HG02938 (cell line): ENCODE measurements around the gene LRRN4CL.
"Not testable (repeated sequence)": the region's sequence is repeated elsewhere in the genome, so short reads cannot be mapped to it uniquely, and the experiment has no call there.

Experiments used
- ATAC-seq: cut with Tn5 transposase; IDR thresholded peaks from one replicate; pipeline ENCODE4 v1.9.1; 2021; ENCODE audit warnings: mild to moderate bottlenecking, moderate library complexity; ENCODE audit not compliant: unreplicated experiment

The LRRN4CL gene

GRCh38 chr11:62710001-62710345, 20.6 kb upstream of the LRRN4CL start:
- ATAC-seq: no peak

- ATAC-seq: peak; percentile 65
Observed at GRCh38 chr11:62709247-62710000, 20.1 kb upstream of the LRRN4CL start.

DNA sequence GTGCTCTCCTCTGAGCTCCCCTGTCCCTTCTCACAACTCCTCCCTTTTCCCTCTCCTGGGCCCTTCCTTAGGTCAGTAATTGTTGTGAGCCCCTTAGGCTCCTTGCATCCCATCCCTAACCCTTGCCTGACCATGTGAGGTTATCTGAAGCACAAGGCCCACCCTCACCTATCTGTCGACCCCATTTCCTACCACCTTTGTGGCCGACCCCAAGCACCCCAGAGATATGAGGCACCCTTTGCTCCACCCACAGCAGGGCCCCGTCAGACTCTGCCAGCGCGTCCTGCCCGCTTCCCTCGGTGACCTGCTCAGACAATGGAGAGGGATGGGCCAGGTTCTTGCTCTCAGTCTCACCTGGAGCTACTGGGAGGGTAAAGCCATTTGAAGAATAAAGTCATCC, 19.5 kb upstream of the LRRN4CL start:
- no peak for ATAC-seq

- ATAC-seq: no peak
Observed at GRCh38 chr11:62708392-62708791, 19.1 kb upstream of the LRRN4CL start.

- ATAC-seq: no peak
Observed at GRCh38 chr11:62707277-62707861, 18.0 kb upstream of the LRRN4CL start, which contains the start of the genes BSCL2 and GNG3. TSS of gene BSCL2 (minus strand) at chr11:62707424. CDS start at chr11:62707195, 229 bp downstream. TSS of gene GNG3 (plus strand) at chr11:62707676. CDS start at chr11:62708296, 620 bp downstream.

DNA sequence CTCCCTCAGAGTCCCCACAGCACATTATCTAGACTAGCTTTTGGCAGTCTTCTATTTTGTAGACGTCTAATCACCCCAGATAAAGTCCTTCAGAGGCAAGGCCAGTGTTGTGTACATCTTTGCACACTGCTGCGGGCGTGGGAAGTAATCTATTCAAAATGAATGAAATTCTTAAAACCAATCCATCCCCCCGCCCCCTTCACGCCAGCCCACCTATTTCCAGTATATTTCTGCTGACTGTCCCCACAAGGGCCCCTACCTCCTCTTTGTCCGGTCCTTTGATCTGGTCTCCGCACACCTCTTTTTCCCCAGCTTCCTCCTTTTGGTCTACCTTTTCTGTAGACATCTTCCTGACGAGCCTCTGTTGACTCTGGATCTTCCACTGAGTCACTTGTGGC, 17.5 kb upstream of the LRRN4CL start:
- no peak for ATAC-seq

- peak; percentile 44 for ATAC-seq
Observed at GRCh38 chr11:62705880-62706849, 16.8 kb upstream of the LRRN4CL start.

GRCh38 chr11:62705413-62705812, 16.1 kb upstream of the LRRN4CL start:
- ATAC-seq: no peak

- not testable (repeated sequence) for ATAC-seq
Observed at GRCh38 chr11:62703921-62704320, 14.6 kb upstream of the LRRN4CL start.

- ATAC-seq: no peak
Observed at GRCh38 chr11:62702246-62702645, 12.9 kb upstream of the LRRN4CL start.

DNA sequence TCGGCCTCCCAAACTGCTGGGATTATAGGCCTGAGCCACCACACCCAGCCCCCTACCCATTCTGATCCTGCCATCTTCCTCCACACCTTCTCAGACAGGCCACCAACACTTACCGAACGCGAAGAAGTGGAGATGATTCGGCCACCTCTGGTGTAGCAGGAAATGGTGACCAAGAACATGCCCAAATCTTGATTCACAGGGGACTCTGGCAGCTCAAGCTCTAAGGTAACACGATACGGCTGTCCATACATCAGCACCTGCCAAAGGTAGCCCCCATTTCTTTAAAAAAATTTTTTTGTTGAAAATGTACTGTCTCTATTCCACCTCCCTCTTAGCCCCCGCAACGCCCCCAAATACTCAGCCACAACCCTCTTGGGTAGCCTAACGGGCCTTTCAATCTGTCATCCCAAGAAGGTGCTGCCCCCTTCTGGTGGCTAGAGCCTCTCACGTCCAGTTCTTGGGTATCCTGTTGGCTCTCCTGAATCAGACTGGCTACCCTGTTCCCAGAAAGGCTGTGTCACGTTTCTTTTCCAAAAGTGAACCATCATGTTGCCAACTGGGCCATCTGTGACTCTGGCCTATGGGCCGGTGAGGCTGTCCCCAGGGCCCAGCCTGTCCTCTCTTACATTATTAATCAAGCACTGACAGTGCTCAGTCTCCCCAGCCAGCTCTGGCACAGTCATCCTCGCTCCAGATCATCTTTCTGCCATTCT, 5.3 kb upstream of the LRRN4CL start:
- ATAC-seq: no peak

- ATAC-seq: not testable (repeated sequence)
Observed at GRCh38 chr11:62693624-62694023, 4.3 kb upstream of the LRRN4CL start.

GRCh38 chr11:62688491-62688890, 839 bp downstream of the LRRN4CL start:
- ATAC-seq: no peak

- no peak for ATAC-seq
Observed at GRCh38 chr11:62687508-62688396, 1.6 kb downstream of the LRRN4CL start.

GRCh38 chr11:62682518-62682917, 6.8 kb downstream of the LRRN4CL start:
- ATAC-seq: no peak

DNA sequence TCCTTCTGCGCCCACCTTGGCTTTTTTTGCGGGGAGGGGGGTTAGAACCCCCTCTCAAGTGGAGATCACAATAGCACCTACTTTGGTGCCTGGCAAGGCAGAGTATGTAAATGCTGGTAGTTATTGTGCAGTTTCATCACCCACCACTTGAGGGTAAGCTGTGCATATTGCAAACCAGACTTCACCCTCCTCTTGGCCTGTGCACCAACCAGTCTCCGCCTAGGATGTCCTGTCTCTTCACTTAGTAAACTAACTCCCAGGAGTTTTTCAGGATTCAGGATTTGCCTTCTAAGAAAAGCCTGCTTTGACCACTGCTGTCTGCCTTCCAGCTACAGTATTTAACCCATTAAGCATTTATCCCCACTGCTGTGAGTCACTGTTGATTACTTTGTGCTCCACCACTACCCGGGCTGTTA, 8.5 kb downstream of the LRRN4CL start:
- ATAC-seq: peak; percentile 46

- ATAC-seq: peak; percentile 77
Observed at GRCh38 chr11:62678770-62679696, 10.3 kb downstream of the LRRN4CL start, which contains the start of gene UBXN1. TSS of gene UBXN1 (minus strand) at chr11:62679073. CDS start at chr11:62678923, 150 bp downstream.

DNA sequence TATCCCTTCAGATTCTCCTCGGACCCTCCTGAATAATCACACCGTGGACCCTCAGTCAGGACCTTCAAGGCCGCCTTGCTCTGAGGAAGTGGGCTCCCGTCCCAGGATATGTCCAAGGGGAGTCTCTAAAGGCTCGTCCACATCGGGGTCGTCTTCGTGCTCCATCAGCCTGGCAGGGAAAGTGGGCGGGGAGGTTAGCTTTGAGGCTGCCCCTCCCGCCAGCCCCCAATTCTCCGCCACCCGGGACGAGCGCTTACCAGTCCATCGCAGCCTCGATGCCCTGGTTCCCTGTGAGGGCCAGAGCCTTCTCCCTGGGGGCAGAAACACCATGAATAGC, 10.9 kb downstream of the LRRN4CL start:
- no peak for ATAC-seq

- no peak for ATAC-seq
Observed at GRCh38 chr11:62677714-62678113, 11.6 kb downstream of the LRRN4CL start.
